ENCODE results near the gene OXNAD1.

- TF ChIP-seq CTCF (IDR thresholded peaks at IDR 0.05) (no peak), POLR2A (IDR thresholded peaks at IDR 0.05) (no peak)
Observed at GRCh38 chr3:16326724-16327349, 61.8 kb downstream of the OXNAD1 start.

All from suprapubic skin (tissue), 3 donors.